Measurements from ENCODE around the gene PATJ.
"Not testable (repeated sequence)": the region's sequence is repeated elsewhere in the genome, so short reads cannot be mapped to it uniquely, and the experiment has no call there.

Gene PATJ

GRCh38 chr1:61925591-61926298, 183.5 kb downstream of the PATJ start:
- no peak overlapping the region for H3K4me3 ChIP-seq (ENCODE audit: low read length)
- DNase-seq (ENCODE audit: low read depth, low spot score) = no peak

GRCh38 chr1:61926597-61926996, 184.3 kb downstream of the PATJ start:
- no peak for DNase-seq (ENCODE audit: low read depth, low spot score)
- H3K4me3 ChIP-seq (ENCODE audit: low read length) = no peak overlapping the region

- no peak for DNase-seq (ENCODE audit: low read depth, low spot score)
- no peak overlapping the region for H3K4me3 ChIP-seq (ENCODE audit: low read length)
These were observed 187.9 kb downstream of the PATJ start for GRCh38 chr1:61930116-61930645.

GRCh38 chr1:61931587-61932279, 189.5 kb downstream of the PATJ start:
- H3K4me3 ChIP-seq (ENCODE audit: low read length) = no peak overlapping the region
- no peak for DNase-seq (ENCODE audit: low read depth, low spot score)

- no peak overlapping the region for H3K4me3 ChIP-seq (ENCODE audit: low read length)
- DNase-seq (ENCODE audit: low read depth, low spot score) = no peak
These were observed 193.2 kb downstream of the PATJ start for GRCh38 chr1:61935516-61935915.

- DNase-seq (ENCODE audit: low read depth, low spot score) = no peak
- H3K4me3 ChIP-seq (ENCODE audit: low read length) = no peak overlapping the region
These were observed 194.6 kb downstream of the PATJ start for GRCh38 chr1:61936839-61937238.

GRCh38 chr1:61941794-61942193, 199.5 kb downstream of the PATJ start:
- no peak overlapping the region for H3K4me3 ChIP-seq (ENCODE audit: low read length)
- no peak for DNase-seq (ENCODE audit: low read depth, low spot score)

GRCh38 chr1:61942856-61943255, 200.6 kb downstream of the PATJ start:
- DNase-seq (ENCODE audit: low read depth, low spot score) = no peak

GRCh38 chr1:61948685-61949084, 206.4 kb downstream of the PATJ start:
- not testable (repeated sequence) for DNase-seq (ENCODE audit: low read depth, low spot score); H3K4me3 ChIP-seq (ENCODE audit: low read length)

More at GRCh38 chr1:61942856-61943255, 200.6 kb downstream of the PATJ start:
- no peak overlapping the region for H3K4me3 ChIP-seq (ENCODE audit: low read length)

- peak; percentile 4 for DNase-seq (ENCODE audit: low read depth, low spot score)
- H3K4me3 ChIP-seq (ENCODE audit: low read length) = no peak overlapping the region
These were observed 208.1 kb downstream of the PATJ start for GRCh38 chr1:61950418-61950817.

GRCh38 chr1:61951731-61952580, 209.7 kb downstream of the PATJ start:
- H3K4me3 ChIP-seq (ENCODE audit: low read length) = no peak overlapping the region
- DNase-seq (ENCODE audit: low read depth, low spot score) = no peak

GRCh38 chr1:61952675-61953074, 210.4 kb downstream of the PATJ start:
- no peak for DNase-seq (ENCODE audit: low read depth, low spot score)
- no peak overlapping the region for H3K4me3 ChIP-seq (ENCODE audit: low read length)

GRCh38 chr1:61953076-61953789, 211.0 kb downstream of the PATJ start:
- no peak for DNase-seq (ENCODE audit: low read depth, low spot score)
- no peak overlapping the region for H3K4me3 ChIP-seq (ENCODE audit: low read length)

- H3K4me3 ChIP-seq (ENCODE audit: low read length) = no peak overlapping the region
- DNase-seq (ENCODE audit: low read depth, low spot score) = no peak
These were observed 211.5 kb downstream of the PATJ start for GRCh38 chr1:61953790-61954150.

- DNase-seq (ENCODE audit: low read depth, low spot score) = no peak
- no peak overlapping the region for H3K4me3 ChIP-seq (ENCODE audit: low read length)
These were observed 213.0 kb downstream of the PATJ start for GRCh38 chr1:61955261-61955660.

- no peak overlapping the region for H3K4me3 ChIP-seq (ENCODE audit: low read length)
These were observed 213.9 kb downstream of the PATJ start for GRCh38 chr1:61956016-61956645.

GRCh38 chr1:61956784-61957183, 214.5 kb downstream of the PATJ start:
- DNase-seq (ENCODE audit: low read depth, low spot score) = no peak
- H3K4me3 ChIP-seq (ENCODE audit: low read length) = no peak overlapping the region

More at GRCh38 chr1:61956016-61956645, 213.9 kb downstream of the PATJ start:
- no peak for DNase-seq (ENCODE audit: low read depth, low spot score)

GRCh38 chr1:61961009-61961408, 218.7 kb downstream of the PATJ start:
- no peak for DNase-seq (ENCODE audit: low read depth, low spot score)
- no peak overlapping the region for H3K4me3 ChIP-seq (ENCODE audit: low read length)

- no peak overlapping the region for H3K4me3 ChIP-seq (ENCODE audit: low read length)
- DNase-seq (ENCODE audit: low read depth, low spot score) = no peak
These were observed 220.4 kb downstream of the PATJ start for GRCh38 chr1:61962631-61963030.

Measured in Jurkat, Clone E6-1 (cell line).